Measurements from ENCODE around the gene RRP1B. TPM values are rescaled to one million over a fixed set of nuclear protein-coding genes. Genes with fewer than 3 reads are reported as not detected.

Gene RRP1B
- total and polyA plus RNA-seq, 2 donors (not counting 1 experiment from before 2014, with no cell fraction given) = 11.7 to 20.3 TPM

DNA sequence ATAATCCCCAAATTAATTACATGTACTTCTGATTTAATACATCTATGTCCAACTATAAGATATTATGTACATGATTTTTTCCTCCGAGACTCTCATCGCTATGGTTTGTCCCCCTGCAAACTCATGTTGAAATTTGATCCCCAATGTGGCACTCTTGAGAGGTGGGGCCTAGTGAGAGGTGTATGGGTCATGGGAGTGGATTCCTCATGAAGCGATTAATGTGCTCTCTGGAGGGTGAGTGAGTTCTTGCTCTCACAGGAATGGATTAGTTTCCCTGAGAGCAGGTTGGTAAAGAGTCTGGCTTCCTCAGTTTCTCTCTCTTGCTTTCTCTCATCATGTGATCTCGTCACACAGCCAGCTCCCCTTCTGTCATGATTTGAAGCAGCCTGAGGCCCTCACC lies 16.2 kb upstream of the RRP1B start:
- DNase-seq (ENCODE audit: low read depth in 2 of 2) = no peak
- Histone ChIP-seq H4K20me1 (ENCODE audit: control insufficient read depth, extremely low read depth, insufficient read depth, low read length) (no peaks in the 10 kb centered on the region), H3K4me3 (replicated peaks in 1 of 4; ENCODE audit: control extremely low read depth in 1 of 4, insufficient read depth in 1 of 4, low read depth in 3 of 4, low read length in 4 of 4) (no peak overlapping the region), H3K36me3 (ENCODE audit: control insufficient read depth, insufficient read depth, low read length) (no peaks in the 10 kb centered on the region), H3K79me2 (ENCODE audit: control insufficient read depth, insufficient read depth, low read length) (no peaks in the 10 kb centered on the region), H3K4me2 (ENCODE audit: extremely low read depth, insufficient read depth, low read length) (no peak overlapping the region), H3K9me3 (ENCODE audit: control insufficient read depth, insufficient read depth, low read depth, low read length) (no peaks in the 10 kb centered on the region), H3K9ac (ENCODE audit: insufficient read depth, low read length) (no peak overlapping the region), H2AFZ (ENCODE audit: low read length) (no peak overlapping the region), H3K4me1 (ENCODE audit: control insufficient read depth, extremely low read depth, insufficient read depth, low read length) (peaks cover 8% of the 10 kb centered on the region), H3K27ac (ENCODE audit: insufficient read depth, low read length) (no peak overlapping the region), H3K27me3 (ENCODE audit: control insufficient read depth, insufficient read depth, low read length) (no peaks in the 10 kb centered on the region)
- TF ChIP-seq EZH2 (IDR thresholded peaks at IDR 0.05; ENCODE audit: low read length, missing control alignments) = no peak
- TF ChIP-seq, protein P1, sequence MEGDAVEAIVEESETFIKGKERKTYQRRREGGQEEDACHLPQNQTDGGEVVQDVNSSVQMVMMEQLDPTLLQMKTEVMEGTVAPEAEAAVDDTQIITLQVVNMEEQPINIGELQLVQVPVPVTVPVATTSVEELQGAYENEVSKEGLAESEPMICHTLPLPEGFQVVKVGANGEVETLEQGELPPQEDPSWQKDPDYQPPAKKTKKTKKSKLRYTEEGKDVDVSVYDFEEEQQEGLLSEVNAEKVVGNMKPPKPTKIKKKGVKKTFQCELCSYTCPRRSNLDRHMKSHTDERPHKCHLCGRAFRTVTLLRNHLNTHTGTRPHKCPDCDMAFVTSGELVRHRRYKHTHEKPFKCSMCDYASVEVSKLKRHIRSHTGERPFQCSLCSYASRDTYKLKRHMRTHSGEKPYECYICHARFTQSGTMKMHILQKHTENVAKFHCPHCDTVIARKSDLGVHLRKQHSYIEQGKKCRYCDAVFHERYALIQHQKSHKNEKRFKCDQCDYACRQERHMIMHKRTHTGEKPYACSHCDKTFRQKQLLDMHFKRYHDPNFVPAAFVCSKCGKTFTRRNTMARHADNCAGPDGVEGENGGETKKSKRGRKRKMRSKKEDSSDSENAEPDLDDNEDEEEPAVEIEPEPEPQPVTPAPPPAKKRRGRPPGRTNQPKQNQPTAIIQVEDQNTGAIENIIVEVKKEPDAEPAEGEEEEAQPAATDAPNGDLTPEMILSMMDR (conservative IDR thresholded peaks at IDR 0.05 in 1 of 2, IDR thresholded peaks at IDR 0.05 in 1 of 2; ENCODE audit: low read depth in 1 of 2, low read length in 2 of 2) = no peak

DNA sequence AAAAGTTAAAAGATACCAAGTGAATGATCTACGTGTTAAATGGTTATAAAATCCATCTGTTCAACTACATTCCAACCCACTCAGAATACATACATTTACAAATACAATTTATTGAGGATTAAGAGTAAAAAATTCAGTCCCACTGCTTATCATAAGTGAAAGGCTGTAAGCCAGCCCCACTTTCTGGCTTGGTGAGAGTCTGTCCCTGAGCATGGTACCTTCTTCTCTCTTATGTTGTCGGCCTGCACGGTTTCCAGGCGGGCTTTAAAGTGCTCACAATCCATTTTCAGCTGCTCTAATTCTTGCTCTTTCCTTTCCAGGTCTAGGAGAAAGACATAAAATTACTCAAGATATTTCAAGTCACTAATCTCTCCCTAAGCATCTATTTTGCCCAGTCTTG lies 15.3 kb upstream of the RRP1B start:
- Histone ChIP-seq H3K27me3 (ENCODE audit: control insufficient read depth, insufficient read depth, low read length) (no peaks in the 10 kb centered on the region), H3K9me3 (ENCODE audit: control insufficient read depth, insufficient read depth, low read depth, low read length) (no peaks in the 10 kb centered on the region), H3K27ac (ENCODE audit: insufficient read depth, low read length) (no peak overlapping the region), H3K9ac (ENCODE audit: insufficient read depth, low read length) (no peak overlapping the region), H4K20me1 (ENCODE audit: control insufficient read depth, extremely low read depth, insufficient read depth, low read length) (no peaks in the 10 kb centered on the region), H3K4me2 (ENCODE audit: extremely low read depth, insufficient read depth, low read length) (no peak overlapping the region), H3K4me3 (replicated peaks in 1 of 4; ENCODE audit: control extremely low read depth in 1 of 4, insufficient read depth in 1 of 4, low read depth in 3 of 4, low read length in 4 of 4) (no peak overlapping the region), H3K79me2 (ENCODE audit: control insufficient read depth, insufficient read depth, low read length) (no peaks in the 10 kb centered on the region), H2AFZ (ENCODE audit: low read length) (no peak overlapping the region), H3K4me1 (ENCODE audit: control insufficient read depth, extremely low read depth, insufficient read depth, low read length) (peaks cover 8% of the 10 kb centered on the region), H3K36me3 (ENCODE audit: control insufficient read depth, insufficient read depth, low read length) (no peaks in the 10 kb centered on the region)
- TF ChIP-seq EZH2 (IDR thresholded peaks at IDR 0.05; ENCODE audit: low read length, missing control alignments) = no peak
- TF ChIP-seq, protein P1 (conservative IDR thresholded peaks at IDR 0.05 in 1 of 2, IDR thresholded peaks at IDR 0.05 in 1 of 2; ENCODE audit: low read depth in 1 of 2, low read length in 2 of 2) = no peak
- no peak for DNase-seq (ENCODE audit: low read depth in 2 of 2)

DNA sequence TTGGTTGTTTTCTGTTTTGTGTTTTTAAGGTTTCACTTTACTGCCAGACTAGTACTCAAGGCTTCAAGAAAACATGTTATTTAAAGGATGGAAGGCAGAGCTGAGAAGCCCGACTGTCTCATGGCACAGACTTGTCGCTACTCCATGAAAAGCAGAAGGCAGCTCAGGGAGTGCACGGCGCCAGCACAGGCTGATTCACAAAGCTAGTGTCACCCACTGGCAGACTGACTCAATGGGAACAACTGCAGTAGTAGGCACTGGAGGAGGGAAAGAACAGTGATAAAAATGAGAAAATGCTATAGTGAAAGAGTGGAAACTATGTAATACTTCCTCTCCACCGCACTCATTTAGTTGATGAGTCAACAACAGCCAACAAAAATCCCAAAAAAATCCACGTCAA lies 14.8 kb upstream of the RRP1B start:
- Histone ChIP-seq H3K9me3 (ENCODE audit: control insufficient read depth, insufficient read depth, low read depth, low read length) (no peaks in the 10 kb centered on the region), H2AFZ (ENCODE audit: low read length) (no peak overlapping the region), H3K79me2 (ENCODE audit: control insufficient read depth, insufficient read depth, low read length) (no peaks in the 10 kb centered on the region), H4K20me1 (ENCODE audit: control insufficient read depth, extremely low read depth, insufficient read depth, low read length) (no peaks in the 10 kb centered on the region), H3K4me3 (replicated peaks in 1 of 4; ENCODE audit: control extremely low read depth in 1 of 4, insufficient read depth in 1 of 4, low read depth in 3 of 4, low read length in 4 of 4) (no peak overlapping the region), H3K27ac (ENCODE audit: insufficient read depth, low read length) (no peak overlapping the region), H3K9ac (ENCODE audit: insufficient read depth, low read length) (no peak overlapping the region), H3K4me2 (ENCODE audit: extremely low read depth, insufficient read depth, low read length) (no peak overlapping the region), H3K4me1 (ENCODE audit: control insufficient read depth, extremely low read depth, insufficient read depth, low read length) (peaks cover 8% of the 10 kb centered on the region), H3K27me3 (ENCODE audit: control insufficient read depth, insufficient read depth, low read length) (no peaks in the 10 kb centered on the region), H3K36me3 (ENCODE audit: control insufficient read depth, insufficient read depth, low read length) (no peaks in the 10 kb centered on the region)
- TF ChIP-seq, protein P1 (conservative IDR thresholded peaks at IDR 0.05 in 1 of 2, IDR thresholded peaks at IDR 0.05 in 1 of 2; ENCODE audit: low read depth in 1 of 2, low read length in 2 of 2) = no peak
- no peak for TF ChIP-seq EZH2 (IDR thresholded peaks at IDR 0.05; ENCODE audit: low read length, missing control alignments)
- DNase-seq (ENCODE audit: low read depth in 2 of 2) = peak; percentile 29 to 82
